K562 (cell line): ENCODE data around the gene TTBK1. TPM values are rescaled to one million over a fixed set of nuclear protein-coding genes. Genes with fewer than 3 reads are reported as not detected.

Source experiments
- ATAC-seq: fragments of 200-7000 bp; cut with Tn5 transposase; 3 replicates; pipeline ENCODE4 v1.9.1; 2020; ENCODE audit warnings: moderate library complexity
- BruUV-seq: library from RNA; stranded (reverse); fragments of 400-500 nt; replicated peaks from 2 replicates; lab custom pipeline; 2021; lab: Mats Ljungman, UMichigan
- CTCF ChIA-PET: fragments of 300-600 bp; formaldehyde crosslinking; extraction: SDS; loops from one replicate; lab custom pipeline; 2021; ENCODE audit warnings: low intra/inter-chr PET ratio; lab: Yijun Ruan, JAX
- POLR2A ChIA-PET: fragments of 300-600, 350-650 bp; sonication (Branson Sonifier 250); formaldehyde crosslinking; extraction: SDS; loops from one replicate; lab custom pipeline; 2021; ENCODE audit warnings: antibody characterized with exemption, inconsistent platforms; lab: Yijun Ruan, JAX
- DNase-seq, 4 experiments: peaks; one replicate each; pipeline versions ENCODE4 v3.0.0 to v3.0.0-alpha.2; 2011 to 2018; ENCODE audit warnings: low spot score in 3 of 4, mixed read lengths in 3 of 4; ENCODE audit errors: extremely low read depth in 1 of 4
- FAIRE-seq: peaks from 2 replicates; lab custom pipeline; 2011; peaks lifted over from hg19 to GRCh38; lab: Jason Lieb, UNC
- H2AFZ ChIP-seq: 2 replicates; pipeline ENCODE4 v1.6.0; 2011; ENCODE audit warnings: low read depth, low read length, control low read depth, inconsistent platforms
- H3K27ac ChIP-seq: fragments of 200-600 bp; 3 replicates; pipeline ENCODE4 v1.8.0; 2011; ENCODE audit warnings: low read depth, mild to moderate bottlenecking, control low read depth, inconsistent platforms, low read length, moderate library complexity, mixed read lengths; ENCODE audit errors: extremely low read depth
- H3K27me3 ChIP-seq, 2 experiments: fragments of 300-600 bp in 1 of 2; 2 replicates in 1 of 2; 3 replicates in 1 of 2; pipeline versions ENCODE4 v1.6.0 to v1.8.0; 2011; ENCODE audit warnings: inconsistent platforms in 2 of 2, low read length in 2 of 2, mild to moderate bottlenecking in 1 of 2, mixed read lengths in 1 of 2, moderate library complexity in 1 of 2; ENCODE audit not compliant: control insufficient read depth in 2 of 2, insufficient read depth in 2 of 2
- H3K36me3 ChIP-seq: fragments of 300-600 bp; 3 replicates; pipeline ENCODE4 v1.8.0; 2011; ENCODE audit warnings: mild to moderate bottlenecking, low read length, inconsistent platforms; ENCODE audit not compliant: control insufficient read depth, insufficient read depth
- H3K4me1 ChIP-seq, 2 experiments: fragments of 200-600 bp in 1 of 2; replicated peaks in 1 of 2; 2 replicates in 1 of 2; 3 replicates in 1 of 2; pipeline versions ENCODE4 v1.5.1 to v1.8.0; 2011; ENCODE audit warnings: inconsistent platforms in 2 of 2, low read length in 2 of 2, mild to moderate bottlenecking in 1 of 2, mixed read lengths in 1 of 2, moderate library complexity in 1 of 2; ENCODE audit not compliant: control insufficient read depth in 2 of 2, insufficient read depth in 2 of 2
- H3K4me2 ChIP-seq: 2 replicates; pipeline ENCODE4 v1.6.1; 2011; ENCODE audit warnings: low read length, control low read depth, inconsistent platforms, mixed read lengths; ENCODE audit not compliant: insufficient read depth
- H3K4me3 ChIP-seq: fragments of 200-600 bp; sonication (generic), shearing (Covaris generic); 2 replicates; pipeline ENCODE4 v1.5.1; 2016; ENCODE audit warnings: control low read depth, inconsistent platforms
- H3K79me2 ChIP-seq: fragments of 200-600 bp; 3 replicates; pipeline ENCODE4 v1.8.0; 2011; ENCODE audit warnings: low read length, inconsistent platforms; ENCODE audit not compliant: control insufficient read depth, insufficient read depth
- H3K9ac ChIP-seq, 2 experiments: 2 replicates each; pipeline versions ENCODE4 v1.6.0 to v1.6.1; 2011; ENCODE audit warnings: low read depth in 2 of 2, low read length in 2 of 2, control low read depth in 1 of 2, inconsistent platforms in 1 of 2, mild to moderate bottlenecking in 1 of 2, mixed read lengths in 1 of 2; ENCODE audit not compliant: insufficient read depth in 1 of 2
- H3K9me1 ChIP-seq: one replicate; pipeline ENCODE4 v1.6.0; 2011; ENCODE audit warnings: inconsistent platforms, mild to moderate bottlenecking, low read length, moderate library complexity; ENCODE audit not compliant: control insufficient read depth, insufficient read depth
- H3K9me3 ChIP-seq: replicated peaks from 2 replicates; pipeline ENCODE4 v1.5.1; 2011; ENCODE audit warnings: low read depth, low read length, inconsistent platforms; ENCODE audit not compliant: control insufficient read depth, insufficient read depth
- H4K20me1 ChIP-seq: replicated peaks from 2 replicates; pipeline ENCODE4 v1.6.1; 2011; ENCODE audit warnings: low read length, inconsistent platforms, mixed read lengths; ENCODE audit not compliant: control insufficient read depth, insufficient read depth
- ARHGAP35 ChIP-seq: fragments of 450-650 bp; IDR thresholded peaks from 2 replicates; pipeline ENCODE4 v1.6.1; 2018; ENCODE audit not compliant: partially characterized antibody
- BRD9 ChIP-seq: fragments of 450-650 bp; IDR thresholded peaks from 2 replicates; pipeline ENCODE4 v1.6.1; 2018; ENCODE audit warnings: low read depth; ENCODE audit not compliant: partially characterized antibody
- CEBPG ChIP-seq, 3 experiments: fragments of 200-800 bp in 1 of 3; sonication (Bioruptor generic) in 1 of 3; sonication (generic) in 1 of 3; formaldehyde crosslinking in 1 of 3; IDR thresholded peaks in 2 of 3; conservative IDR thresholded peaks in 1 of 3; 2 replicates each; pipeline versions ENCODE4 v1.6.1 to v1.8.0; 2016 to 2022; ENCODE audit warnings: missing compliant biosample characterization in 2 of 3, missing genetic modification characterization in 2 of 3, mild to moderate bottlenecking in 1 of 3, missing genetic modification reagents in 1 of 3
- CHD7 ChIP-seq: fragments of 200-600 bp; sonication (generic); IDR thresholded peaks from one replicate; pipeline ENCODE4 v1.6.1; 2012; ENCODE audit warnings: mild to moderate bottlenecking, low read depth, low read length, inconsistent platforms
- HNRNPH1 ChIP-seq: fragments of 200-400 bp; formaldehyde crosslinking; optimal IDR thresholded peaks from 2 replicates; pipeline ENCODE3; 2017; ENCODE audit warnings: low read depth, mild to moderate bottlenecking, low read length, moderate library complexity
- PRMT5 ChIP-seq: sonication (generic); formaldehyde crosslinking; IDR thresholded peaks from 2 replicates; pipeline ENCODE4 v1.5.0; 2020; ENCODE audit warnings: missing genetic modification reagents
- WGBS: fragments of 100-300 bp; shearing (Covaris generic); methylation state at CpG from one replicate; pipeline ENCODE4 v1.1.6; 2016; ENCODE audit warnings: low coverage, mixed read lengths; ENCODE audit not compliant: insufficient coverage; ENCODE audit errors: missing lambda C conversion rate; 5-methylcytosine and 5-hydroxymethylcytosine counted together
- in situ Hi-C: fragments of 300-500 bp; cut with MboI; formaldehyde crosslinking; loops from 4 replicates; pipeline ENCODE4 v1.15.0; 2018; ENCODE audit warnings: inconsistent platforms, mixed read lengths
- intact Hi-C: fragments of 100-400 bp; cut with micrococcal nuclease; formaldehyde crosslinking; loops from 2 replicates; pipeline ENCODE4 v1.14.2; 2022
- polyA plus RNA-seq, 8 experiments: library from polyadenylated mRNA; depleted of rRNA in 4 of 8; stranded (reverse) in 5 of 8; unstranded in 3 of 8; fragments of >200 nt; fragmentation: Nextera tagmentation in 2 of 8; fragmentation: Illumina TruSeq in 1 of 8; extraction: Ambion mirVana in 2 of 8; extraction: Trizol in 1 of 8; gene quantifications; 2 replicates each; pipeline versions ENCODE4 v1.2.1 to v1.2.3, GENCODE V29; 2011 to 2014; ENCODE audit warnings: inconsistent platforms in 1 of 8, missing spikeins in 1 of 8
- total RNA-seq, 7 experiments: library from RNA; depleted of rRNA in 6 of 7; stranded (reverse); fragments of >200 nt in 6 of 7; fragmentation: Illumina TruSeq in 2 of 7; extraction: Trizol in 2 of 7; gene quantifications; 2 replicates each; pipeline versions ENCODE4 v1.2.1 to v1.2.3, GENCODE V29; 2011 to 2021; ENCODE audit warnings: low replicate concordance in 1 of 7
- TF ChIP-seq, protein P1 (sequence below): fragments of 250-450 bp; sonication (Bioruptor Pico); IDR thresholded peaks from 2 replicates; pipeline ENCODE4 v1.5.0; 2020; ENCODE audit warnings: mild to moderate bottlenecking, borderline replicate concordance

The TTBK1 gene
- total and polyA plus RNA-seq, 9 of the 15 experiments (the other 6 are each of a cell fraction or from before 2014, with no cell fraction given) = not detected

- Histone ChIP-seq H2AFZ (no peak overlapping the region), H3K4me2 (no peak overlapping the region), H3K4me1 (peaks cover 0 to 35% of the 10 kb centered on the region in 2 experiments; a peak in 2 of 5 replicates), H3K36me3 (no peaks in the 10 kb centered on the region), H3K27me3 (peaks cover 57 to 91% of the 10 kb centered on the region in 2 experiments), H3K27ac (no peak overlapping the region), H3K9me3 (no peaks in the 10 kb centered on the region), H3K79me2 (no peaks in the 10 kb centered on the region), H3K4me3 (no peak overlapping the region), H3K9me1 (no peaks in the 10 kb centered on the region), H4K20me1 (no peaks in the 10 kb centered on the region), H3K9ac (no peak overlapping the region)
- WGBS = 1% methylated on average over 4 of the region's 4 CpGs
- intact Hi-C loops = no loop called here
- FAIRE-seq (no peak), ATAC-seq (no peak), DNase-seq (no peak)
- CTCF ChIA-PET = no interaction called here
- no TSS peak for BruUV-seq
- POLR2A ChIA-PET = interaction anchor here (0.6 to 3.7 kb wide), 2 partner anchors 11 to 189 kb away, joined by 4 to 19 read pairs; no protein-coding TSS in a partner anchor
- in situ Hi-C loops = no loop called here
- TF ChIP-seq ARHGAP35 (no peak), BRD9 (no peak), PRMT5 (no peak), HNRNPH1 (no peak), CHD7 (no peak), CEBPG (CRISPR knock-in tag; IDR thresholded peaks at IDR 0.05) (no peak), CEBPG (tag; conservative IDR thresholded peaks at IDR 0.05 in 1 of 2, IDR thresholded peaks at IDR 0.05 in 1 of 2) (no peak)
- TF ChIP-seq, protein P1, sequence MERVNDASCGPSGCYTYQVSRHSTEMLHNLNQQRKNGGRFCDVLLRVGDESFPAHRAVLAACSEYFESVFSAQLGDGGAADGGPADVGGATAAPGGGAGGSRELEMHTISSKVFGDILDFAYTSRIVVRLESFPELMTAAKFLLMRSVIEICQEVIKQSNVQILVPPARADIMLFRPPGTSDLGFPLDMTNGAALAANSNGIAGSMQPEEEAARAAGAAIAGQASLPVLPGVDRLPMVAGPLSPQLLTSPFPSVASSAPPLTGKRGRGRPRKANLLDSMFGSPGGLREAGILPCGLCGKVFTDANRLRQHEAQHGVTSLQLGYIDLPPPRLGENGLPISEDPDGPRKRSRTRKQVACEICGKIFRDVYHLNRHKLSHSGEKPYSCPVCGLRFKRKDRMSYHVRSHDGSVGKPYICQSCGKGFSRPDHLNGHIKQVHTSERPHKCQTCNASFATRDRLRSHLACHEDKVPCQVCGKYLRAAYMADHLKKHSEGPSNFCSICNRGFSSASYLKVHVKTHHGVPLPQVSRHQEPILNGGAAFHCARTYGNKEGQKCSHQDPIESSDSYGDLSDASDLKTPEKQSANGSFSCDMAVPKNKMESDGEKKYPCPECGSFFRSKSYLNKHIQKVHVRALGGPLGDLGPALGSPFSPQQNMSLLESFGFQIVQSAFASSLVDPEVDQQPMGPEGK (CRISPR knock-in tag) = no peak
These were observed 35.3 kb downstream of the TTBK1 start for GRCh38 chr6:43278524-43279078.
